ENCODE results near the gene NFATC2IP.

The NFATC2IP gene

GRCh38 chr16:28950648-28951409, at the start of gene NFATC2IP:
TSS of gene NFATC2IP (plus strand) at chr16:28950937. CDS start at chr16:28951012, 75 bp downstream.
- Histone ChIP-seq H3K4me3 (ENCODE audit: low read length) (peak within 1 kb of the TSS; percentile 92), H3K36me3 (ENCODE audit: control insufficient read depth, low read depth, low read length) (peaks cover 22% of the 10 kb centered on the region), H3K27me3 (ENCODE audit: control insufficient read depth, insufficient read depth, low read length) (no peaks in the 10 kb centered on the region), H3K9ac (ENCODE audit: low read length) (peak within 1 kb of the TSS; percentile 81), H3K27ac (ENCODE audit: low read length) (no peak within 1 kb of the TSS), H3K9me3 (ENCODE audit: control insufficient read depth, low read depth, low read length) (no peaks in the 10 kb centered on the region), H3K4me1 (ENCODE audit: control insufficient read depth, low read depth, low read length) (peaks cover 4% of the 10 kb centered on the region)

- Histone ChIP-seq H3K27me3 (ENCODE audit: control insufficient read depth, insufficient read depth, low read length) (no peaks in the 10 kb centered on the region), H3K9me3 (ENCODE audit: control insufficient read depth, low read depth, low read length) (no peaks in the 10 kb centered on the region), H3K9ac (ENCODE audit: low read length) (no peak overlapping the region), H3K27ac (ENCODE audit: low read length) (no peak overlapping the region), H3K4me1 (ENCODE audit: control insufficient read depth, low read depth, low read length) (no peaks in the 10 kb centered on the region), H3K4me3 (ENCODE audit: low read length) (no peak overlapping the region), H3K36me3 (ENCODE audit: control insufficient read depth, low read depth, low read length) (peaks cover 5% of the 10 kb centered on the region)
Observed at GRCh38 chr16:28901862-28902261, 48.9 kb upstream of the NFATC2IP start.

GRCh38 chr16:28902909-28903308, 47.8 kb upstream of the NFATC2IP start:
- Histone ChIP-seq H3K9me3 (ENCODE audit: control insufficient read depth, low read depth, low read length) (no peaks in the 10 kb centered on the region), H3K27ac (ENCODE audit: low read length) (no peak overlapping the region), H3K9ac (ENCODE audit: low read length) (no peak overlapping the region), H3K4me1 (ENCODE audit: control insufficient read depth, low read depth, low read length) (no peaks in the 10 kb centered on the region), H3K27me3 (ENCODE audit: control insufficient read depth, insufficient read depth, low read length) (no peaks in the 10 kb centered on the region), H3K36me3 (ENCODE audit: control insufficient read depth, low read depth, low read length) (peaks cover 5% of the 10 kb centered on the region), H3K4me3 (ENCODE audit: low read length) (no peak overlapping the region)

GRCh38 chr16:28903344-28904042, 47.2 kb upstream of the NFATC2IP start:
- Histone ChIP-seq H3K4me3 (ENCODE audit: low read length) (no peak overlapping the region), H3K27ac (ENCODE audit: low read length) (no peak overlapping the region), H3K36me3 (ENCODE audit: control insufficient read depth, low read depth, low read length) (peaks cover 7% of the 10 kb centered on the region), H3K9ac (ENCODE audit: low read length) (no peak overlapping the region), H3K9me3 (ENCODE audit: control insufficient read depth, low read depth, low read length) (no peaks in the 10 kb centered on the region), H3K27me3 (ENCODE audit: control insufficient read depth, insufficient read depth, low read length) (no peaks in the 10 kb centered on the region), H3K4me1 (ENCODE audit: control insufficient read depth, low read depth, low read length) (no peaks in the 10 kb centered on the region)

GRCh38 chr16:28904363-28904762, 46.4 kb upstream of the NFATC2IP start:
- no peak overlapping the region for H3K4me3 ChIP-seq (ENCODE audit: low read length)
- H3K27me3 ChIP-seq (ENCODE audit: control insufficient read depth, insufficient read depth, low read length) = no peaks in the 10 kb centered on the region
- no peaks in the 10 kb centered on the region for H3K9me3 ChIP-seq (ENCODE audit: control insufficient read depth, low read depth, low read length)
- no peak overlapping the region for H3K27ac ChIP-seq (ENCODE audit: low read length)
- H3K36me3 ChIP-seq (ENCODE audit: control insufficient read depth, low read depth, low read length) = peaks cover 7% of the 10 kb centered on the region
- no peak overlapping the region for H3K9ac ChIP-seq (ENCODE audit: low read length)
- H3K4me1 ChIP-seq (ENCODE audit: control insufficient read depth, low read depth, low read length) = no peaks in the 10 kb centered on the region

GRCh38 chr16:28904828-28905227, 45.9 kb upstream of the NFATC2IP start:
- Histone ChIP-seq H3K27me3 (ENCODE audit: control insufficient read depth, insufficient read depth, low read length) (no peaks in the 10 kb centered on the region), H3K36me3 (ENCODE audit: control insufficient read depth, low read depth, low read length) (peaks cover 7% of the 10 kb centered on the region), H3K9ac (ENCODE audit: low read length) (no peak overlapping the region), H3K27ac (ENCODE audit: low read length) (no peak overlapping the region), H3K9me3 (ENCODE audit: control insufficient read depth, low read depth, low read length) (no peaks in the 10 kb centered on the region), H3K4me3 (ENCODE audit: low read length) (no peak overlapping the region), H3K4me1 (ENCODE audit: control insufficient read depth, low read depth, low read length) (no peaks in the 10 kb centered on the region)

GRCh38 chr16:28905229-28905754, 45.4 kb upstream of the NFATC2IP start:
- H3K36me3 ChIP-seq (ENCODE audit: control insufficient read depth, low read depth, low read length) = peaks cover 7% of the 10 kb centered on the region
- H3K27me3 ChIP-seq (ENCODE audit: control insufficient read depth, insufficient read depth, low read length) = no peaks in the 10 kb centered on the region

GRCh38 chr16:28905800-28906372, 44.9 kb upstream of the NFATC2IP start:
- Histone ChIP-seq H3K4me1 (ENCODE audit: control insufficient read depth, low read depth, low read length) (no peaks in the 10 kb centered on the region), H3K36me3 (ENCODE audit: control insufficient read depth, low read depth, low read length) (peaks cover 7% of the 10 kb centered on the region), H3K9me3 (ENCODE audit: control insufficient read depth, low read depth, low read length) (no peaks in the 10 kb centered on the region), H3K4me3 (ENCODE audit: low read length) (no peak overlapping the region), H3K27ac (ENCODE audit: low read length) (no peak overlapping the region), H3K27me3 (ENCODE audit: control insufficient read depth, insufficient read depth, low read length) (no peaks in the 10 kb centered on the region), H3K9ac (ENCODE audit: low read length) (no peak overlapping the region)

More at GRCh38 chr16:28905229-28905754, 45.4 kb upstream of the NFATC2IP start:
- H3K4me3 ChIP-seq (ENCODE audit: low read length) = no peak overlapping the region
- no peak overlapping the region for H3K27ac ChIP-seq (ENCODE audit: low read length)
- H3K4me1 ChIP-seq (ENCODE audit: control insufficient read depth, low read depth, low read length) = no peaks in the 10 kb centered on the region
- H3K9me3 ChIP-seq (ENCODE audit: control insufficient read depth, low read depth, low read length) = no peaks in the 10 kb centered on the region
- H3K9ac ChIP-seq (ENCODE audit: low read length) = no peak overlapping the region

GRCh38 chr16:28910086-28911031, 40.4 kb upstream of the NFATC2IP start:
- Histone ChIP-seq H3K4me1 (ENCODE audit: control insufficient read depth, low read depth, low read length) (no peaks in the 10 kb centered on the region), H3K36me3 (ENCODE audit: control insufficient read depth, low read depth, low read length) (peaks cover 3% of the 10 kb centered on the region), H3K9ac (ENCODE audit: low read length) (no peak overlapping the region), H3K9me3 (ENCODE audit: control insufficient read depth, low read depth, low read length) (no peaks in the 10 kb centered on the region), H3K27me3 (ENCODE audit: control insufficient read depth, insufficient read depth, low read length) (no peaks in the 10 kb centered on the region), H3K4me3 (ENCODE audit: low read length) (no peak overlapping the region), H3K27ac (ENCODE audit: low read length) (no peak overlapping the region)

- H3K9me3 ChIP-seq (ENCODE audit: control insufficient read depth, low read depth, low read length) = no peaks in the 10 kb centered on the region
- H3K4me3 ChIP-seq (ENCODE audit: low read length) = no peak overlapping the region
- H3K36me3 ChIP-seq (ENCODE audit: control insufficient read depth, low read depth, low read length) = peaks cover 5% of the 10 kb centered on the region
- no peaks in the 10 kb centered on the region for H3K27me3 ChIP-seq (ENCODE audit: control insufficient read depth, insufficient read depth, low read length)
- no peak overlapping the region for H3K9ac ChIP-seq (ENCODE audit: low read length)
- no peaks in the 10 kb centered on the region for H3K4me1 ChIP-seq (ENCODE audit: control insufficient read depth, low read depth, low read length)
- H3K27ac ChIP-seq (ENCODE audit: low read length) = no peak overlapping the region
Observed at GRCh38 chr16:28912558-28912957, 38.2 kb upstream of the NFATC2IP start.

All from iPS-18a (cell line).